H1 (cell line): ENCODE measurements around the gene MAP3K6. TPM values are rescaled to one million over a fixed set of nuclear protein-coding genes. Genes with fewer than 3 reads are reported as not detected.

Source experiments
- CTCF ChIA-PET: fragments of 300-600 bp; sonication (Branson Sonifier 250); formaldehyde crosslinking; loops from one replicate; lab custom pipeline; 2021; ENCODE audit not compliant: partially characterized antibody; lab: Charles Lee
- POLR2A ChIA-PET: fragments of 300-600 bp; sonication (Branson Sonifier 250); formaldehyde crosslinking; loops from one replicate; lab custom pipeline; 2021; ENCODE audit warnings: inconsistent platforms; ENCODE audit not compliant: partially characterized antibody; lab: Charles Lee
- DNase-seq, 2 experiments: peaks; one replicate each; pipeline versions ENCODE4 v3.0.0 to v3.0.0-alpha.2; 2010 to 2022; ENCODE audit warnings: low spot score in 2 of 2, low read depth in 1 of 2, mixed read lengths in 1 of 2
- FAIRE-seq: peaks from 2 replicates; lab custom pipeline; 2011; peaks lifted over from hg19 to GRCh38; lab: Jason Lieb, UNC
- H2AFZ ChIP-seq: 2 replicates; pipeline ENCODE4 v1.8.1; 2012; ENCODE audit warnings: low read length, inconsistent platforms
- H2AK5ac ChIP-seq: 2 replicates; pipeline ENCODE4 v1.6.1; 2013; ENCODE audit warnings: low read depth, low read length
- H2BK120ac ChIP-seq: replicated peaks from 2 replicates; pipeline ENCODE3; 2013; ENCODE audit warnings: low read depth, low read length, inconsistent platforms
- H2BK12ac ChIP-seq: 2 replicates; pipeline ENCODE4 v1.6.1; 2013; ENCODE audit warnings: low read depth, low read length
- H2BK15ac ChIP-seq: 2 replicates; pipeline ENCODE4 v1.6.1; 2013; ENCODE audit warnings: low read length
- H2BK20ac ChIP-seq: 2 replicates; pipeline ENCODE4 v1.6.1; 2013; ENCODE audit warnings: low read length
- H2BK5ac ChIP-seq: 2 replicates; pipeline ENCODE4 v1.6.1; 2013; ENCODE audit warnings: low read depth, low read length
- H3K14ac ChIP-seq: 2 replicates; pipeline ENCODE4 v1.6.1; 2013; ENCODE audit warnings: inconsistent platforms; ENCODE audit not compliant: insufficient read length
- H3K18ac ChIP-seq: 2 replicates; pipeline ENCODE4 v1.6.1; 2013; ENCODE audit warnings: low read length; ENCODE audit errors: extremely low read depth
- H3K23ac ChIP-seq: 2 replicates; pipeline ENCODE4 v1.6.1; 2013; ENCODE audit warnings: inconsistent platforms; ENCODE audit not compliant: insufficient read length
- H3K23me2 ChIP-seq: 2 replicates; pipeline ENCODE4 v1.6.1; 2013; ENCODE audit warnings: low read depth, low read length
- H3K27ac ChIP-seq: 2 replicates; pipeline ENCODE4 v1.6.1; 2011; ENCODE audit warnings: low read depth, low read length, inconsistent platforms
- H3K27me3 ChIP-seq, 4 experiments: replicated peaks in 1 of 4; 1 replicate in 1 of 4; 2 replicates in 3 of 4; pipeline versions ENCODE4 v1.6.1 to v1.8.1; 2011 to 2013; ENCODE audit warnings: low read length in 3 of 4, mild to moderate bottlenecking in 3 of 4, inconsistent platforms in 2 of 4, mixed read lengths in 2 of 4, moderate library complexity in 1 of 4; ENCODE audit not compliant: control insufficient read depth in 3 of 4, insufficient read depth in 3 of 4; ENCODE audit errors: extremely low read depth in 1 of 4
- H3K36me3 ChIP-seq, 4 experiments: 2 replicates each; pipeline versions ENCODE4 v1.6.1 to v1.8.1; 2011 to 2013; ENCODE audit warnings: mild to moderate bottlenecking in 4 of 4, low read length in 3 of 4, moderate library complexity in 2 of 4, control low read depth in 1 of 4, inconsistent platforms in 1 of 4; ENCODE audit not compliant: insufficient read depth in 4 of 4, control insufficient read depth in 2 of 4
- H3K4ac ChIP-seq: replicated peaks from 2 replicates; pipeline ENCODE3; 2013; ENCODE audit warnings: low read length, low read depth, mixed read lengths, inconsistent platforms; ENCODE audit not compliant: insufficient read length
- H3K4me1 ChIP-seq, 4 experiments: replicated peaks in 1 of 4; 1 replicate in 1 of 4; 2 replicates in 3 of 4; pipeline versions ENCODE4 v1.6.1 to v1.8.1; 2011 to 2013; ENCODE audit warnings: low read length in 3 of 4, inconsistent platforms in 2 of 4, mixed read lengths in 1 of 4; ENCODE audit not compliant: insufficient read depth in 4 of 4, control insufficient read depth in 3 of 4
- H3K4me2 ChIP-seq, 2 experiments: 2 replicates each; pipeline versions ENCODE4 v1.6.1 to v1.8.1; 2011 to 2013; ENCODE audit warnings: low read depth in 2 of 2, low read length in 2 of 2, control low read depth in 1 of 2, inconsistent platforms in 1 of 2, mild to moderate bottlenecking in 1 of 2; ENCODE audit not compliant: insufficient read depth in 1 of 2
- H3K4me3 ChIP-seq, 4 experiments: fragments of 200-600, 300-600 bp in 1 of 4; sonication (generic), shearing (Covaris generic), sonication (Bioruptor Twin) in 1 of 4; 2 replicates each; pipeline versions ENCODE4 v1.5.1 to v1.8.1; 2011 to 2016; ENCODE audit warnings: low read length in 4 of 4, low read depth in 3 of 4, control low read depth in 2 of 4, inconsistent platforms in 2 of 4, mild to moderate bottlenecking in 2 of 4, mixed read lengths in 1 of 4, moderate library complexity in 1 of 4; ENCODE audit not compliant: insufficient read depth in 2 of 4; ENCODE audit errors: extremely low read depth in 1 of 4
- H3K56ac ChIP-seq: replicated peaks from 2 replicates; pipeline ENCODE3; 2013; ENCODE audit warnings: low read depth, mild to moderate bottlenecking, mixed read lengths, low read length, inconsistent platforms; ENCODE audit not compliant: insufficient read length
- H3K79me1 ChIP-seq: 2 replicates; pipeline ENCODE4 v1.6.1; 2013; ENCODE audit warnings: low read depth, low read length, control low read depth
- H3K79me2 ChIP-seq, 2 experiments: 2 replicates each; pipeline versions ENCODE4 v1.6.1 to v1.8.1; 2012 to 2013; ENCODE audit warnings: low read length in 2 of 2, mild to moderate bottlenecking in 2 of 2, inconsistent platforms in 1 of 2; ENCODE audit not compliant: insufficient read depth in 2 of 2, control insufficient read depth in 1 of 2
- H3K9ac ChIP-seq, 4 experiments: replicated peaks in 1 of 4; 1 replicate in 1 of 4; 2 replicates in 3 of 4; pipeline versions ENCODE4 v1.6.1 to v1.8.1; 2011 to 2013; ENCODE audit warnings: low read depth in 3 of 4, low read length in 3 of 4, control low read depth in 2 of 4, mild to moderate bottlenecking in 2 of 4, moderate library complexity in 2 of 4, inconsistent platforms in 1 of 4; ENCODE audit errors: extremely low read depth in 1 of 4
- H3K9me3 ChIP-seq, 2 experiments: 2 replicates each; pipeline versions ENCODE4 v1.6.1 to v1.8.1; 2012 to 2013; ENCODE audit warnings: mild to moderate bottlenecking in 2 of 2, moderate library complexity in 2 of 2, control low read depth in 1 of 2, inconsistent platforms in 1 of 2, low read depth in 1 of 2, low read length in 1 of 2, mixed read lengths in 1 of 2; ENCODE audit not compliant: insufficient read depth in 2 of 2
- H4K20me1 ChIP-seq, 2 experiments: replicated peaks in 1 of 2; 2 replicates each; pipeline versions ENCODE3 to v1.8.1; 2011 to 2013; ENCODE audit warnings: inconsistent platforms in 2 of 2, low read length in 2 of 2, mild to moderate bottlenecking in 1 of 2; ENCODE audit not compliant: insufficient read depth in 2 of 2, control insufficient read depth in 1 of 2
- H4K5ac ChIP-seq: 2 replicates; pipeline ENCODE4 v1.6.1; 2013; ENCODE audit warnings: low read length, low read depth, mixed read lengths, inconsistent platforms; ENCODE audit not compliant: insufficient read length
- H4K8ac ChIP-seq: 2 replicates; pipeline ENCODE4 v1.8.0; 2013; ENCODE audit warnings: mild to moderate bottlenecking, moderate library complexity, low read length, inconsistent platforms; ENCODE audit not compliant: insufficient read depth; ENCODE audit errors: extremely low read depth
- H4K91ac ChIP-seq: replicated peaks from 2 replicates; pipeline ENCODE3; 2013; ENCODE audit warnings: low read length, mixed read lengths, inconsistent platforms; ENCODE audit not compliant: insufficient read length
- CBX8 ChIP-seq: fragments of 300-800, 300-1000 bp; sonication (generic); IDR thresholded peaks from 2 replicates; pipeline ENCODE4 v1.7.1; 2016; ENCODE audit warnings: low read depth, low read length, borderline replicate concordance
- CREB1 ChIP-seq: IDR thresholded peaks from 2 replicates; pipeline ENCODE4 v1.6.1; 2012; ENCODE audit warnings: inconsistent platforms
- EGR1 ChIP-seq: IDR thresholded peaks from 2 replicates; pipeline ENCODE4 v1.6.1; 2011; ENCODE audit warnings: low read depth, low read length, borderline replicate concordance
- EP300 ChIP-seq, 2 experiments: IDR thresholded peaks; 1 replicate in 1 of 2; 2 replicates in 1 of 2; pipeline ENCODE4 v1.6.1; 2011 to 2012; ENCODE audit warnings: low read depth in 2 of 2, low read length in 2 of 2, mild to moderate bottlenecking in 2 of 2, borderline replicate concordance in 1 of 2, inconsistent platforms in 1 of 2, moderate library complexity in 1 of 2
- HDAC2 ChIP-seq, 2 experiments: fragments of 300-600 bp in 1 of 2; sonication (generic) in 1 of 2; IDR thresholded peaks; 2 replicates each; pipeline ENCODE4 v1.6.1; 2011 to 2012; ENCODE audit warnings: low read depth in 2 of 2, low read length in 2 of 2, mild to moderate bottlenecking in 2 of 2, moderate library complexity in 2 of 2, borderline replicate concordance in 1 of 2, inconsistent platforms in 1 of 2
- HDAC6 ChIP-seq: IDR thresholded peaks from one replicate; pipeline ENCODE4 v1.7.1; 2012; ENCODE audit warnings: low read depth, mild to moderate bottlenecking, inconsistent platforms, low read length, moderate library complexity
- JUN ChIP-seq: IDR thresholded peaks from 2 replicates; pipeline ENCODE4 v1.6.1; 2011; ENCODE audit warnings: low read depth, mild to moderate bottlenecking, improper control_type of control experiment, low read length
- KDM1A ChIP-seq: fragments of 200-600, 300-600 bp; sonication (generic); IDR thresholded peaks from 2 replicates; pipeline ENCODE4 v1.7.1; 2016; ENCODE audit warnings: mild to moderate bottlenecking, low read length, borderline replicate concordance
- KDM5A ChIP-seq: fragments of 200-600 bp; IDR thresholded peaks from 2 replicates; pipeline ENCODE4 v1.7.1; 2012; ENCODE audit warnings: mild to moderate bottlenecking, low read length, inconsistent platforms, mixed read lengths
- RBBP5 ChIP-seq: IDR thresholded peaks from 2 replicates; pipeline ENCODE4 v1.7.1; 2012; ENCODE audit warnings: low read depth, mild to moderate bottlenecking, inconsistent platforms, low read length, moderate library complexity, borderline replicate concordance
- SAP30 ChIP-seq: fragments of 300-600 bp; sonication (generic); IDR thresholded peaks from 2 replicates; pipeline ENCODE4 v1.7.1; 2012; ENCODE audit warnings: low read length, moderate library complexity, mild to moderate bottlenecking, inconsistent platforms; ENCODE audit not compliant: insufficient read depth, insufficient replicate concordance
- WGBS, 2 experiments: shearing (Covaris generic) in 1 of 2; methylation state at CpG; one replicate each; pipeline versions ENCODE4 v1.1.6 to v1.1.7; 2013 to 2015; ENCODE audit warnings: low lambda C conversion rate in 2 of 2, mixed read lengths in 2 of 2, inconsistent platforms in 1 of 2, low coverage in 1 of 2, missing lambda C conversion rate in 1 of 2; ENCODE audit not compliant: insufficient replicate concordance in 2 of 2, insufficient coverage in 1 of 2, insufficient read length in 1 of 2; ENCODE audit errors: extremely low coverage in 1 of 2, missing lambda C conversion rate in 1 of 2; 5-methylcytosine and 5-hydroxymethylcytosine counted together
- polyA plus RNA-seq, 7 experiments: library from polyadenylated mRNA; depleted of rRNA in 3 of 7; stranded (reverse) in 5 of 7; unstranded in 2 of 7; fragments of >200 nt in 5 of 7; fragments of 200-250 nt in 2 of 7; gene quantifications; 1 replicate in 5 of 7; 2 replicates in 1 of 7; 4 replicates in 1 of 7; pipeline versions ENCODE4 v1.2.1 to v1.2.3, GENCODE V29; 2011 to 2013; ENCODE audit warnings: missing spikeins in 2 of 7, mixed read lengths in 2 of 7
- total RNA-seq: library from RNA; stranded (reverse); fragmentation: NEBNext Ultra II Directional; extraction: Animal tissue kit (Norgen Biotek cat#: 25700); gene quantifications from 2 replicates; pipeline ENCODE4 v1.2.1, GENCODE V29; 2021

The MAP3K6 gene
- total and polyA plus RNA-seq, 2 of the 8 experiments (the other 6 are each of a cell fraction or from before 2014, with no cell fraction given), result 7.4 to 7.6 TPM

GRCh38 chr1:27381969-27382762, 15.4 kb upstream of the MAP3K6 start:
- no peak overlapping the region for H2AK5ac ChIP-seq
- H2BK5ac ChIP-seq, result no peak overlapping the region
- H2AFZ ChIP-seq, result no peak overlapping the region
- H3K18ac ChIP-seq, result no peak overlapping the region
- H3K14ac ChIP-seq, result no peak overlapping the region
- H4K8ac ChIP-seq, result no peak overlapping the region
- H4K20me1 ChIP-seq, result no peaks in the 10 kb centered on the region
- peaks cover 4% of the 10 kb centered on the region; the same call in 1 of the 2 replicates for H3K23me2 ChIP-seq
- H3K79me2 ChIP-seq, result no peaks in the 10 kb centered on the region
- no peak overlapping the region for H2BK120ac ChIP-seq
- H3K23ac ChIP-seq, result no peak overlapping the region
- H3K36me3 ChIP-seq, result no peaks in the 10 kb centered on the region
- POLR2A ChIA-PET, result interaction anchor here (1.0 to 3.7 kb wide), 11 partner anchors 12 to 385 kb away, joined by 3 to 18 read pairs (median 3); partner anchors contain the start of genes MAP3K6 and SLC9A1
- no peak overlapping the region for H3K9ac ChIP-seq
- WGBS, 2 experiments, result 88% methylated on average over 9 of the region's 18 CpGs; no CpG with 5 or more reads in 1 of the 2 experiments
- DNase-seq, result no peak
- CTCF ChIA-PET, result interaction anchor here (0.5 to 18.9 kb wide), 23 partner anchors 8 to 387 kb away, joined by 3 to 625 read pairs (median 3); partner anchors contain the start of genes AHDC1, FCN3, GPR3 and MAP3K6
- peaks cover 0 to 16% (median 9%) of the 10 kb centered on the region in 4 experiments; a peak in 6 of 7 replicates for H3K27me3 ChIP-seq
- no peaks in the 10 kb centered on the region for H3K9me3 ChIP-seq
- no peaks in the 10 kb centered on the region for H3K79me1 ChIP-seq
- H3K56ac ChIP-seq, result no peak overlapping the region
- FAIRE-seq, result no peak
- no peak overlapping the region for H4K91ac ChIP-seq
- H3K4ac ChIP-seq, result no peak overlapping the region
- no peak overlapping the region for H2BK15ac ChIP-seq
- H4K5ac ChIP-seq, result no peak overlapping the region
- H3K4me3 ChIP-seq, result peak overlapping the region in 2 of 4 experiments; percentile 36 to 74; a peak in 4 of 8 replicates
- H2BK20ac ChIP-seq, result no peak overlapping the region
- peak overlapping the region in 1 of 2 experiments; percentile 45; a peak in 2 of 4 replicates for H3K4me2 ChIP-seq
- H3K4me1 ChIP-seq, result peaks cover 0 to 7% (median 0%) of the 10 kb centered on the region in 4 experiments; a peak in 2 of 7 replicates
- no peak overlapping the region for H3K27ac ChIP-seq
- H2BK12ac ChIP-seq, result peak overlapping the region; percentile 39; the same call in 1 of the 2 replicates
- TF ChIP-seq HDAC2 (IDR thresholded peaks at IDR 0.05; ENCODE audit: borderline replicate concordance in 1 of 2, low read depth in 2 of 2, low read length in 2 of 2) (no peak), CBX8 (no peak), JUN (no peak), KDM1A (no peak), KDM5A (no peak), EGR1 (no peak), SAP30 (no peak), EP300 (IDR thresholded peaks at IDR 0.05; ENCODE audit: borderline replicate concordance in 1 of 2, low read depth in 2 of 2, low read length in 2 of 2) (no peak), CREB1 (no peak), RBBP5 (no peak), HDAC6 (no peak)
